HG02759 (cell line): Measurements from ENCODE around the gene LMAN2.
A peak's percentile ranks its signal among the peaks of the same experiment; 100 is the strongest.

Experiments used
- ATAC-seq: cut with Tn5 transposase; IDR thresholded peaks from one replicate; pipeline ENCODE4 v1.9.1; 2021; ENCODE audit warnings: mild to moderate bottlenecking, moderate library complexity; ENCODE audit not compliant: unreplicated experiment

Gene LMAN2

DNA sequence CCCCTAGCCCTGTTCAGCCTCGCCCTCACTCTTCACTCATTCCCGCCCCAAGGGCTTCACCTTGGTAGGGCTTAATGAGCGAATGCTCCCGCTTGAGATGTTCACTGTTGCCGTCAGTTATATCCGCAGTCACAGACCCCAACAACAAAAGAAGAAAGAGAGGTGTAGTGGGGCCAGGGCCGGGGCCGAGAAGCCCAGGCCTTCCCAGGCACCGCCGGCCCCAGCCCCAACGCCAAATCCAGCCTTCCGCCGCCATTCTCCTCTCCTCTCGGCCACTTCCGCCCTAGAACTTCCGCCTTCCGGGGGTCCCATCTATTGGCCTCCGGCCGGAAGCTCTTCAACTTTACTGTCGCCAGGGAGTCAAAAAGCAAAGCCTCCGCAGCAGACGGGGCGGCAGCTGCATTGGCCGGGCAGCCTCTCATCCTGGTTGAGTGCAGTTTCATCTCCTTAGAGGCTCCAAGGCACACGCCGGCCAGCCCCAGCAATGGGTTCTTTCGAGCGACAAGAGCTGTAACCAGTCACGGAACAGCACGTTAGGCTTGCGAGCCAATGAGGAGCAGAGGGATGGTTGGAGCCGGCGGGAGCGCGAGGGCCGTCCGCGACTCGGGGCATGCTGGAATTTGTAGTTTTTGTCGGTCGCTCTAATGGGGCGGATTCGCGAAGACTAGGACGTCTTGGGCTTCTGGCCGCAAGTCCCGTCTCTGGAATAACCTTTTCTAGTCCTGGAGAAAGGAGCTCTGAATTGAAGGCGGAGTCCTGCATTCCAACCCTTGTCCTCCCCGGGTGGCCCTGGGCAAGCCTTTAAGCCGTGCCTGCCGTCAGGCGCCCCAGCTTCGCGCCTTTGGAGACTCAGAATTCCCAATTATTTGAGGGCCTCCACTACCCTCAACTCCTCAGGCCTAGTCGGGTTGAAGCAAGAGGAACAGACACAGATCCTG, at the start of gene LMAN2:
LMAN2 (minus strand) TSS at position 277 of the 938 bp plus-strand sequence; CDS start at position 256, 21 bp downstream.
- ATAC-seq, result peak; percentile 95

DNA sequence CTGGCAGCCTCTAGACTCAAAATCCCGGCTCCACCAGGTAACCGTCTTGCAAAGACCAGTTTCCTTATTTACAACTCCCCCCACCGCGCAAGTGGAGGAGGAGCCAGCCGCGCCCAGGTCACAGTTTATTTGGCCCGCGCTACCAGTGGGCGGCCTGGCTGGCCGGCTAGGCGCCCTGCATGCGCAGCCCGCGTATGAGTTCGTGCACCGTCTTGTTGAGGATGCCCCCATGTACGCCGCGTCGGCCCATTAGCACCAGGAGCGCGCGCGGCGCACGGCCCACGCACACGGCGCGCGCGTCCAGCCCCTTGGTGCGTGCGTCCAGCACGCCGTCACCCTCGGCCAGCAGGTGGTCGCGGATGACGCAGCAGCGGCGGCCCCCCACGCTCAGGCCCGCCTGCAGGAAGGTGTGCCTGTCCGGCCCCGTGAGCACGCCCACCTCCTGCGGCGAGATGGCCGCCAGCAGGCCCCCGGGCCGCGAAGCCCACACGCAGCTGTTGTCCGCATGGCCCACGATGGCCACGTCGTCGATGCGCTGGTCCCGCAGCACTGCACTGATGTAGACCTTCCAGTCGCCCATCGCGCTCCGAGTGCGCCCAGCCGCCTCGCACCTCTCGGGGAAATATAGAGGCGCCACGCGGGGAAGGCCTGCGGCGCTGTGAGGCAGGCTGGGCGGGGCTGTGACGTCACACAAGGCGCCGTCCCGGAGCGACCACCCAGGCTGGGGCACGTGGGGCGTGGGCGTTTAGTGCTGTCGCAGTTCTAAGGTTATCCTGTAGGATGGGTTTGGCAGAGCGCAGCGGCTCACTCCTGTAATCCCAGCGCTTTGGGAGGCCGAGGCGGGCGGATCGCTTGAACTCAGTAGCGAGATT, 48.8 kb upstream of the LMAN2 start, which contains the start of gene PFN3:
PFN3 (minus strand) TSS at position 665 of the 872 bp plus-strand sequence; CDS start at position 580, 85 bp downstream.
- ATAC-seq, result no peak

DNA sequence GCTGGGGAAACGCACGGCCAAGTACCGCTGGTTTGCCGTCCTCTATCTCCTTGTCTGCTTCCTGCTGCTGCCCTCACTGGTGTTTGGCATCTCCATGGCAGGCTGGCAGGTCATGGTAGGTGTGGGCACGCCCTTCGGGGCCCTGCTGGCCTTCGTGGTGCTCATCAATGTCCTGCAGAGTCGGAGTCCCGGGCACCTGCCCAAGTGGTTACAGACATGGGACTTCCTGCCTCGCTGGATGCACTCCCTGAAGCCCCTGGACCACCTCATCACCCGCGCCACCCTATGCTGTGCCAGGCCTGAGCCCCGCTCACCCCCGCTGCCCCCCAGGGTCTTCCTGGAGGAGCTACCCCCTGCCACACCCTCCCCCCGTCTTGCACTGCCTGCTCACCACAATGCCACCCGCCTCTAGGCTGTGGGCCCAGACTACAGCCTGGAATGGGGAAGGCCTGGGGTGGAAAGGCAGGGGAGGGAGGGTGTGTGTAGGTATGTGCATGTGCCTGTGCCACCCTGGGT, 46.5 kb upstream of the LMAN2 start:
- ATAC-seq, result no peak

- no peak for ATAC-seq
Measured at GRCh38 chr5:177396807-177397206, 45.3 kb upstream of the LMAN2 start.

DNA sequence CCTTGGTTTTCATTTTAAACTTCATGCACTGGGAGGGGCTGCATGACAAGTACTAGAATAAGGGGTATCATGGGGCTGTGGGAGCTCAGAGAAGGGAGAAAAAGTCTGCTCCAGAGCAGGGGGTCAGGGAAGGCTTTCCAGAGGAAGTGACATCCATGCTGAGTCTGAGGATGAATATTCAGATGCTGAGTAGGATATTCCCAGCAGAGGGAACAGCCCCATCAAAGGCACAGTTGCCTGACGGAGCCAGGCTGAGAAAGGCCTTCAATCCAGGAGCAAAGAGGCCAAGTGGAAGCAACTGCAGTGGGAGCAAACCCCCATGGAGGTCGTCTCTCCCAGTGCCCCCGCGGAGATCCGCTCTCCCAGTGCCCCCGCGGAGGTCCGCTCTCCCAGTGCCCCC, 44.6 kb upstream of the LMAN2 start:
- ATAC-seq, result no peak

DNA sequence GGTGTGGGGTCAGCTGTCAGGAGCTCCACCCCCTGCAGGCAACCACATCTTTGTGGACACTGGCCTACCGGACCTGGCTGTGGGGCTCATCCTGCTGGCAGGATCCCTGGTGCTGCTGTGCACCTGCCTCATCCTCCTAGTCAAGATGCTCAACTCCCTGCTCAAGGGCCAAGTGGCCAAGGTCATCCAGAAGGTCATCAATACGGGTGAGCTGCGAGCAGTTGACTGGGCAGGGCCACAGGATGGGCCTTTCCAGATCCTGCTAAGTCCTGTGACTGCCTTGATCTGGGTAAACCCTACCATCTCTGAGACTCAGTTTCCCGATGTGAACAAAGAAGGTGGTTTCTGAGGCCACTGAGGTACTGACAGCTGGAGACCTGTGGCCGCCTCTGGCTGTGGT, 42.5 kb upstream of the LMAN2 start:
- no peak for ATAC-seq

DNA sequence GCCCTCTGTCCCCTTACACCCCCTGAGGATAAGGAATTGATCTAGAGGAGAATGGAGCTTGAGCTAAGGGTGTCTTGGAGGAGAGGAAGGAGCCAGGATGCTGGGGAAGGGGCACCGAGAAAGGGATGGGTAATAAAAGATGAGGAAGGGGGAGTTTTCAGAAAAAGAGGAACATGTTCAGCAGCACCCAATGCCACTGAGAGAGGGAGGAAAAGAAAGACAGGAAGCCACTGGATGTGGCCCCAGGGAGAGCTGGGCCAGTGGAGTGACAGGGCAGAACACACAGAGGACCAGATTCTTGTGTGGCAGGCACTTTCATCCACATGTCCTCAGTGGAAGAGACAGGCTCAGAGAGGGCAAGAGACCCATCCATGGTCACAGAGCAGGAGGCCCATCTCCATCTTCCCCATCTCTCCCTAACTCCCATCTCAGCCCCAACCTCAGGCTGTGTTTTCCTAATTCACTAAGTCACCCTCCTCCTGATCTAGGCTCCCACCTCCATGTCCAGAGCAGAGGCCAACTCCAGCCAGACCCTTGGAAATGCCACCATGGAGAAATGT, 41.8 kb upstream of the LMAN2 start:
- no peak for ATAC-seq

- no peak for ATAC-seq
Measured at GRCh38 chr5:177392765-177393164, 41.3 kb upstream of the LMAN2 start.

GRCh38 chr5:177390363-177391300, 39.2 kb upstream of the LMAN2 start:
- peak; percentile 61 for ATAC-seq

- ATAC-seq, result peak; percentile 35
Measured at GRCh38 chr5:177389241-177390169, 38.0 kb upstream of the LMAN2 start.

- no peak for ATAC-seq
Measured at GRCh38 chr5:177388521-177389052, 37.1 kb upstream of the LMAN2 start.

GRCh38 chr5:177387405-177387804, 35.9 kb upstream of the LMAN2 start:
- ATAC-seq, result no peak

GRCh38 chr5:177386542-177386941, 35.1 kb upstream of the LMAN2 start:
- no peak for ATAC-seq

- ATAC-seq, result no peak
Measured at GRCh38 chr5:177385720-177386119, 34.3 kb upstream of the LMAN2 start.

DNA sequence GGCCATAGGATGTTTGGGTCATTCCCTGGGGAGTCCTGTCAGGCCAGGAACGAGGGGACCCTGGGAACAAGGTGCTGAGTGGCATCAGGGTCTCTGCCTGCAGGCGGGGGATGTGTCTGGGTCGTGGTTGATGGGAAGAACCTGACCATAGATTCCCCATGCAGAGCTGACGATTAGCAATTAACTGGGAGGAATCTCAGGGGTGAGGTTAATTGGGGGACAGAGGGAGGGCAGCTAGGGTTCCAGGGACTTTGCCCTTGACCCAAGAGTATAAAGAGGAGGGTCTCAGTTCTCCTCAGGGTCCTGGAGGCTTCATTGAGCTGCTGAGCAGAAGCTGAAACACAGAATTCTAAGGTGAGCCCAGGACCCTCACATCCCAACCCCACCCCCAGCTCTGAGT, 32.7 kb upstream of the LMAN2 start, which contains the start of gene SLC34A1:
SLC34A1 (plus strand) TSS at position 301 of the 400 bp plus-strand sequence. CDS start 1,308 bp downstream, outside the sequence.
- ATAC-seq, result no peak

- ATAC-seq, result no peak
Measured at GRCh38 chr5:177383181-177383580, 31.7 kb upstream of the LMAN2 start.

- ATAC-seq, result no peak
Measured at GRCh38 chr5:177382423-177383029, 31.1 kb upstream of the LMAN2 start.

- no peak for ATAC-seq
Measured at GRCh38 chr5:177380805-177381126, 29.3 kb upstream of the LMAN2 start.
